SHP77 treated with DMSO at 0.1 percent for 48 hours (cell line): Measurements from ENCODE around the gene FHOD3.

ENCODE experiments used
- DNase-seq: peaks from one replicate; lab custom pipeline; 2025; lab: John Stamatoyannopoulos, UW

FHOD3 gene

GRCh38 chr18:36297417-36298125, at the start of gene FHOD3:
Gene FHOD3, plus strand, starts transcription at chr18:36297713. Its CDS starts 123 bp downstream, at chr18:36297836.
- no peak for DNase-seq

GRCh38 chr18:36249392-36249791, 48.1 kb upstream of the FHOD3 start:
- DNase-seq, result no peak

GRCh38 chr18:36250827-36251226, 46.7 kb upstream of the FHOD3 start:
- no peak for DNase-seq

GRCh38 chr18:36255072-36255698, 42.3 kb upstream of the FHOD3 start:
- no peak for DNase-seq

- DNase-seq, result no peak
These were observed 41.4 kb upstream of the FHOD3 start for GRCh38 chr18:36256094-36256493.

GRCh38 chr18:36262971-36263370, 34.5 kb upstream of the FHOD3 start:
- DNase-seq, result no peak

GRCh38 chr18:36264283-36264682, 33.2 kb upstream of the FHOD3 start:
- DNase-seq, result no peak

GRCh38 chr18:36265015-36265414, 32.5 kb upstream of the FHOD3 start:
- no peak for DNase-seq

GRCh38 chr18:36269157-36269556, 28.4 kb upstream of the FHOD3 start:
- no peak for DNase-seq

- no peak for DNase-seq
These were observed 26.4 kb upstream of the FHOD3 start for GRCh38 chr18:36271153-36271552.

- DNase-seq, result no peak
These were observed 24.2 kb upstream of the FHOD3 start for GRCh38 chr18:36273347-36273746.

- no peak for DNase-seq
These were observed 23.3 kb upstream of the FHOD3 start for GRCh38 chr18:36274083-36274715.

GRCh38 chr18:36275561-36275960, 22.0 kb upstream of the FHOD3 start:
- no peak for DNase-seq

- no peak for DNase-seq
These were observed 18.5 kb upstream of the FHOD3 start for GRCh38 chr18:36279001-36279400.

GRCh38 chr18:36281936-36282335, 15.6 kb upstream of the FHOD3 start:
- DNase-seq, result no peak

- no peak for DNase-seq
These were observed 14.1 kb upstream of the FHOD3 start for GRCh38 chr18:36283448-36283847.

- DNase-seq, result no peak
These were observed 13.2 kb upstream of the FHOD3 start for GRCh38 chr18:36284268-36284667.

GRCh38 chr18:36284671-36285295, 12.7 kb upstream of the FHOD3 start:
- DNase-seq, result no peak

- no peak for DNase-seq
These were observed 9.9 kb upstream of the FHOD3 start for GRCh38 chr18:36287653-36288052.

GRCh38 chr18:36288689-36289088, 8.8 kb upstream of the FHOD3 start:
- no peak for DNase-seq

- DNase-seq, result no peak
These were observed 3.5 kb upstream of the FHOD3 start for GRCh38 chr18:36294031-36294430.

GRCh38 chr18:36295214-36295613, 2.3 kb upstream of the FHOD3 start:
- DNase-seq, result no peak

GRCh38 chr18:36295880-36296301, 1.6 kb upstream of the FHOD3 start:
- no peak for DNase-seq
